ENCODE data around the gene IRGQ.

- no peak for TF ChIP-seq POLR2A (IDR thresholded peaks at IDR 0.05)
- TF ChIP-seq CTCF (IDR thresholded peaks at IDR 0.05), result no peak
Observed at GRCh38 chr19:43592800-43593350, 3.1 kb downstream of the IRGQ start.

Measured in esophagus squamous epithelium (tissue), 4 donors.